GM06990 (cell line): ENCODE results near the gene UBXN4.
A peak's percentile ranks its signal among the peaks of the same experiment; 100 is the strongest.
"Not testable (repeated sequence)": the region's sequence is repeated elsewhere in the genome, so short reads cannot be mapped to it uniquely, and the experiment has no call there.

Source experiments
- DNase-seq: peaks from one replicate; pipeline ENCODE4 v3.0.0-alpha.2; 2011; ENCODE audit not compliant: insufficient read length; ENCODE audit errors: extremely low read depth
- H3K27me3 ChIP-seq: replicated peaks from 2 replicates; pipeline ENCODE4 v1.6.0; 2011; ENCODE audit warnings: low read length; ENCODE audit not compliant: control insufficient read depth, insufficient read depth
- H3K36me3 ChIP-seq: 2 replicates; pipeline ENCODE4 v1.5.1; 2011; ENCODE audit warnings: low read length; ENCODE audit not compliant: control insufficient read depth, insufficient read depth
- H3K4me3 ChIP-seq: replicated peaks from 2 replicates; pipeline ENCODE4 v1.5.1; 2011; ENCODE audit warnings: low read depth, mild to moderate bottlenecking, control low read depth, low read length
- CTCF ChIP-seq: IDR thresholded peaks from 2 replicates; pipeline ENCODE4 v1.5.1; 2011; ENCODE audit warnings: low read length, control low read depth, mild to moderate bottlenecking, inconsistent platforms; ENCODE audit not compliant: insufficient read depth, poor library complexity, severe bottlenecking

Gene UBXN4

GRCh38 chr2:135799738-135800137, 58.1 kb downstream of the UBXN4 start:
- no peaks in the 10 kb centered on the region for H3K27me3 ChIP-seq
- TF ChIP-seq CTCF = peak; percentile 22
- no peak for DNase-seq
- H3K36me3 ChIP-seq = no peaks in the 10 kb centered on the region
- no peak overlapping the region for H3K4me3 ChIP-seq

GRCh38 chr2:135800513-135801460, 59.1 kb downstream of the UBXN4 start:
- TF ChIP-seq CTCF = no peak

GRCh38 chr2:135802350-135802749, 60.7 kb downstream of the UBXN4 start:
- H3K4me3 ChIP-seq = no peak overlapping the region
- no peaks in the 10 kb centered on the region for H3K36me3 ChIP-seq
- no peaks in the 10 kb centered on the region for H3K27me3 ChIP-seq
- no peak for DNase-seq
- no peak for TF ChIP-seq CTCF

More at GRCh38 chr2:135800513-135801460, 59.1 kb downstream of the UBXN4 start:
- Histone ChIP-seq H3K36me3 (no peaks in the 10 kb centered on the region), H3K4me3 (no peak overlapping the region), H3K27me3 (no peaks in the 10 kb centered on the region)
- DNase-seq = no peak

GRCh38 chr2:135803278-135803677, 61.6 kb downstream of the UBXN4 start:
- Histone ChIP-seq H3K4me3 (no peak overlapping the region), H3K36me3 (no peaks in the 10 kb centered on the region), H3K27me3 (no peaks in the 10 kb centered on the region)
- no peak for DNase-seq
- TF ChIP-seq CTCF = no peak

- H3K36me3 ChIP-seq, H3K4me3 ChIP-seq, H3K27me3 ChIP-seq, DNase-seq: not testable (repeated sequence)
Measured at GRCh38 chr2:135807874-135808273, 66.2 kb downstream of the UBXN4 start.

- no peaks in the 10 kb centered on the region for H3K36me3 ChIP-seq
- no peak for DNase-seq
- H3K27me3 ChIP-seq = no peaks in the 10 kb centered on the region
- TF ChIP-seq CTCF = no peak
- no peak overlapping the region for H3K4me3 ChIP-seq
Measured at GRCh38 chr2:135812907-135813511, 71.4 kb downstream of the UBXN4 start.
